ENCODE results near the gene RASSF8.

The RASSF8 gene

DNA sequence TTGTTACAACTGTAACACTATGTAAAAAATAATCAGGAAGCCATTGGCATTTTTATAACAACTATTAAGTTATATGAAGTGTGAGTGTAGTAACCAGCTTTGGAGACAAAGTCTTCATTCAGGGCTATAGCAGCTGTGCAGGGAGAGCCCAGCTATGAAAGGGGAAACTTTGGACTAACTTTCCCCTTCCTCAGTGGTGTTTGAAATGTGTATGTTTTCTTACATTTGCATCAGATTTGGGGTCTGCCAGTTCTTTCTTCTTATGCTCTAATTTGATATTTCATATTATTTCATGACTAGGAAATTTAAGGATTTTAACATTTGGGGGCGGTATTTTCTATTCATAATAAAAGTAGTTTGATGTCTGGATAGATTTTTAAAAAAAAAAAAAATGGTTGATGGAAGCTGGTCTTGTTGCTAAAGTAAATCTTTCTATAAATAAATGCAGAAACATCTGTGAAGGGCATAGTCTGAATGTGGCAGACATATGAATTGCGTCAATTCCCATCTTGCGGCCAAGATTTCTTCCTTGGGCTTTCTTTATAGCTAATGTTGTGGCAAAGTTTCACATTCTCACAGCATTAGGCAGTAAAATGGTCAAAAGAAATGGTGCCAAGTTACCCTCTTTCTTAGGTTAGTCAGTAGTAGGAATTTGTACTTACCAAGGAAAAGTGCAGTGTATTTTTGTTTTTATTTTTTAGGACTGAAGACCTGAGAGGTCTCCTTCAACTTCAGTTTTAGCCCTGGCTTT, 35.6 kb downstream of the RASSF8 start:
- no peak for DNase-seq (ENCODE audit: low spot score)

DNA sequence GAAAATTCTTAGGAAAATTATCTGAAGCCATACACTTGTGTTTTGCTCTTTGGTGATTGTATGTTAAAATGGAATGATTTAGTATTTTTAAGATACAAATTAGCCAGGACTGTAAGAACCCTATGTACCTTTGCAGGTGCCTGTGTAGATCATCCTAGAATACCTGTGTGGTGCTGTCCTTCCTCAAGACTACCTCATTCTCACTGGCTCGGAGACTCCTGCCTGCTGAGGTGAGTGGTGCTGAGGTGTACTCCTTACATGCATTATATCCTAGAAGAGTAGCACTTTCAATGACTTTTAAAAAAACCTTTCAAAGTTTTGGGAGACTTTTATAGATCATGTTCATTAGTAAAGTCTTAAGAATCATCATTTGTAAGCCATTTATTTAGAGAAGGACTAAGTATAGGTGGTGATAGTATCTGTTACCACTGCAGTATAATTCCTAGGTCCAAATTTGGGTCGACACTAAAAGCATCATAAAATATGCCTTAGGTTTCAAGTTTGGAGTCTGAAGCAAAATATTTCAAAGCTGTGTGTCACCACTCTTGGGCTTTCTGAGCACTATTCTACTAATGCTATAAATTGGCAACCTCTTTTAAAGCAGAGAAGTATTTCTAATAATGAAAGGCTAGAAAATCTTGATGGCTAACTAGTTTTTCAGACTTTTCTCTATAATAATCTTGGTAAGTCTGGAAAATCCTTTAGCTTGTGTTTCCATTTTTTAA, 36.6 kb downstream of the RASSF8 start:
- no peak for DNase-seq (ENCODE audit: low spot score)

DNA sequence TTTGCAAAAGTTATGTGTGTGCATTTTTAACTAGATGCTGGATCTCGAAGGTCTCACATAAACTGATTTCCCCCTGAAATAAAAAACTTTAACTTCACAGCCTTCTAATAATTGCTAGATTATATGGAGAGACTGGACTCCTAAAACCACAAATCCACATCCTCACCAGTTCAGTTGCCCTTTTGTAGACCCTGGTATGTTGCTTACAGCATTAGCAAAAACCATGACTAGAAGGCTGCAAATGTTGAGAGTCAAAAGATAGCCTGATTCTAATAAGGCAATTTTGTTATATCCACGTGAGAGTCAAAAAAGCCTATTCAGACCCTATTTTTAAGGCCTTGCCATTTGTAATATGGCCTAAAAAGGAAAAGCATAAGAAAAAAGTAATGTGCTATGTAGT, 37.4 kb downstream of the RASSF8 start:
- DNase-seq (ENCODE audit: low spot score) = no peak

DNA sequence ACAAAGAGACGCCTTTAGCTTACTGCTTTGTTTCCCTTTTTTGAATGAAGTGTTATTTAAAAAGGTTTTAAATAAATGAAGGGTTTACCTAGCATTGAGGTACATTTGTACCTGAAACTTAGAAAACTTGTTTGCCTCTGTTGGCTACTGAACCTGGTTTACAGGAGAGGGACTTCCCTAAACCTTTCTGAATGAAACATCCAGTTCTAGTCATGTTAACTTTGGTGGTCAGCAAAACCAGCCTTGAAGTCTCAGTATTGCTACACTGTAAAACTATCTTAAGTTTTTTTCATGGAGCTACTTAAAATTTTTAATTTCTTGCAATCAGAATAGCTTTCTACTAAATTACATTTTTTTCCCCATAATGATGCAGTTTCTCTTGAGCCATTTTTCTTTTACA, 38.2 kb downstream of the RASSF8 start:
- DNase-seq (ENCODE audit: low spot score) = no peak

DNA sequence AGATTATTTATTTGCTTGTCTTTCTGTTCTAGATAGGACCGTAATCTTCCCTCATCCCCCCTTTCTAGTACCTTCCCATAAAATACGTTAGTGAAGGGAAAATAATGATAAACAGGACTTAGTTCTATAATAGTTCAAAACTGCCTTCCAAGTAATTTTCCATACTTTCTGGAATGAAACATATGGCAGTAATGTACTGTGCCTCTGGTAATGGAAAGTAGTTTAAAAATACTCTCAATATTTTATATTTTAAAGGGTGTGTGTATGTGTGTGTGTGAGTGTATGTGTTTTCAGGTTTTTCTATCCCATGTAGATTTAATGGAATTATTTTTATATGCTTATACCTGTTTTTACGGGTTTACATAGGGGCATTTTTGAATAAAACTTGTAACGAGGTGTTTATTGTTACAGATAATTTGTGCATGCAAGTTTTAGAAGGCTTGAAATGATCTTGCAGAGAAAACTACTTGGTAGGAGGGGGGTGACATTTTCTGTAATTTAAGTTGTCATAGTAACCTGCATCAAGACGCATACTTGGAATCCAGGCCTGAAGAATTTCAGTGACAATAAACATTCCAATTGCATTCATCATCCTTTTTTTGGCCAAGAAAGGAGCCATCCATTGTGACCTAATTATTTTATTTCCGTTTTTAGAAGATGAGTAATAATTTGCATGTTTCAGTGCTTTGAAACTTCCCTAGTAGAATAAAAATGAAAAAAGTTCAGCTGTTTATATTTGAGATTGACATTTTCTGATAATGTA, 38.9 kb downstream of the RASSF8 start:
- DNase-seq (ENCODE audit: low spot score) = peak; percentile 32

DNA sequence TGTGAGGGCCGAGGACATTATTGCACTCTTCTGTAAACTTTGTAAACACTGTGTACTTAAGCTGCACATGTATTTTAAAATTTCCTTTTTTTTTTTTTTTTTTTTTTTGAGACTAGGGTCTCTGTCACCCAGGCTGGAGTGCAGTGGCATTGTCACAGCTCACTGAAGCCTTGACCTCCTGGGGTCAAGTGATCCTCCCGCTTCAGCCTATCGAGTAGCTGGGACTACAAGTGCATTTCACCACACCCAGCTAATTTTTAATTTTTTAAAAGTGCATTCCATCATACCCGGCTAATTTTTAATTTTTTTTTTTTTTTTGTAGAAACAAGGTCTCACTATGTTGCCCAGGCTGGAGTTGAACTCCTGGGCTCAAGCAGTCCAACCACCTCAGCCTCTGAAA, 42.4 kb downstream of the RASSF8 start:
- DNase-seq (ENCODE audit: low spot score) = no peak

DNA sequence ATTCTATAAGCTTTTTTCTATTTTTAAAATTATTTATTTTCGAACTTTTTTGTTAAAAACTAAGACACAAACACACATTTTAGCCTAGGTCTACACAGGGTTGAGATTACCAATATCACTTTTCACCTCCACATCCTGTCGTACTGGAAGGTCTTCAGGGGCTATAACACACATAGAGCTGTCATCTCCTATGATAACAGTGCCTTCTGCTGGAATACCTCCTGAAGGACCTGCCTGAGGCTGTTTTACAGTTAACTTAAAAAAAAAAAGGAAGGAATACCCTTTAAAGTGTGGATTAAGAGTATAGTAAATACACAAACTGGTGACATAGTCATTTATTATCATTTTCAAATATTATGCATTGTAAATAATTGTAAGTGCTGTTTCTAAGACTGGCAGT, 43.0 kb downstream of the RASSF8 start:
- DNase-seq (ENCODE audit: low spot score) = no peak

DNA sequence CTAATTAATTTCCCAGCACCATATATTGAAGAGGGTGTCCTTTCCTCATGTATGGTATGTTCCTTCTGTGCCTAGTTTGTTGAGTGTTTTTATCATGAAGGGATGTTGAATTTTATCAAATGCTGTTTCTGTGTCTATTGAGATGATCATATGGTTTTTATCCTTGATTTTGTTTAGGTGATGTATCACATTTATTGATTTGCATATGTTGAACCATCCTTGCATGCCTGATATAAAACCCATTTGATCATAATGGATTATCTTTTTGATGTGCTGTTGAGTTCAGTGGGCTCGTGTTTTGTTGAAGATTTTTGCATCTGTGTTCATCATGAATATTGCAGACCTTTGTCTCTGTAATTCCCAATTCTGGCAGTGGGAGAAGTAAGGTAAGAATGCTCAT, 44.6 kb downstream of the RASSF8 start:
- DNase-seq (ENCODE audit: low spot score) = no peak

DNA sequence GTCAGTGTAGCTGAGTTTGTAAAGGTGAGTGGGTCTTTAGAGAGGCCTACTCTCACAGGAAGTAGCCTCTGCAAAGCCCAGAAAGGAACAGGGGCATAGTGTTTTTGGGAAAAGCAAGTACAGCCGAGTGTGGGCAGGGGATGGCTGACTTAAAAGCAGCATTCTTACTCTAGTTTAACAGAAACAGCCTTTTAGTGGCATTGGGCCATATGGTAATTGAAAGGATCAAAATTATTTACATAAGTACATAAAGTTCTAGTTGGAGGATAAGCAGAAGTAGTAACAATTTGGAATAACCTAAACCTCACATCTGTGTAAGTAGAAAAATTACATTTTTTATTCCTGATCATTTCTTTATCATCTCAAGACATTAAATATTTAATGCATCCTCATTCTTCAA, 49.1 kb downstream of the RASSF8 start:
- no peak for DNase-seq (ENCODE audit: low spot score)

DNA sequence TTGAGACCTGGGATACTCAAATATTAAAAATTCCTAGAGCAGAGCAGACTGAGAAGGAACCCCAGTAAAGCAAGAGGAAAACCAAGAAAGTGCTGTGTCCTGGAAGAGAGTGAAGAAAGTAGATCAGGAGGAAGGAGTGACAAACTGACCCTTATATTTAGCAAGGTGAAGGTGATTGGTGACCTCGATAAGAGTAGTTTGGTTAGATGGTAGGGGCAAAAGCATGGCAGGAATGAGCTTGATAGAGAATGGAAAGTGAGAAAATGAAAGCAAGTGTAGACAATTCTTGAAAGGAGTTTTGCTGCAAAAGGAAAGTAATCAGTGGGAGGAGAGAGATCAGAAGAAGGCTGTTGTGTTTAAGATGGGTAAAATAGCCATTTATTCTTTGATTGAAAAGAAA, 51.1 kb downstream of the RASSF8 start:
- no peak for DNase-seq (ENCODE audit: low spot score)

DNA sequence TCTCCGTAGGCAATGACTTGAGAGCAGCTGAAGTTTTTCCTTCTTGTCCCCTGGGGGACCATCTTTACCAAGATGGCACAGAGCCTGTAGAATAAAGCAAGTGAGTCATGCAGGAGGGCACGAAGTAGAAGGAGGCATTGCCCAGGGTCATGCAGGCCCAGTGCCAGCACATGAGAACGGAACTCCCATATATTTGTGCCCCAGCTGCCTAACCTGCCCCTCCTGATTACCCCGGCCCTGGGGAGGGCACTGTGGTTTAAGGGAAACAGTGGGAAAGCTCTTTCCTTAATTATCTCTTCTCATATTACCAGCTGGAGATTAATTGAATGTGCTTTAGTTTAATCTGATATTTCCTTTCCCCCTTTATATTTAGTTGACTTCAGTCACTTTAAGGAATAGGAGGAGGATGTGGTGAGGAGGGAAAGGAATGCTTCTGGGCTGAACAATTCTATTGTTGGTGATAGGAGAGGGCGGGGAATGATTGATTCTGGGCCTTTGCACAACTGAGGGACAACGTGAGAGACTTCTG, 51.9 kb downstream of the RASSF8 start:
- DNase-seq (ENCODE audit: low spot score) = no peak

DNA sequence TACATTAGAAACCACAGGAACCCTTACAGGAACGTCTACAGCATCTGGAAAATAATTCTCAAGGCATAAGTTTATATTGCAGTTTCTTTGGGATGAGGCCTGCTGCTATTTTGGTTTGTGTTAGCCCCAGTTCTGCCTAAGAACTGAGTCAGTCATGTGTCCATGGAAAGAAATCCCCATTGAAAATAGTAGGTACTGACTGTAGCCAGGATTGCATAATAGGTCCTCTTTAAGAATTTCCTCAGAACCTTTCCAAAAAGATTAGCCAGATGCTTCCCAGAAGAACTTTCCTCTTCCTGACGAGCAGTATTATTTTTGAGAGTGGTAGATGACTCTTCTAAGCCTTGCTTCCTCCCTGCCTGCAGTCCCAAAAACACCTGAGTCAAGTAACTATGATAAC, 52.6 kb downstream of the RASSF8 start:
- no peak for DNase-seq (ENCODE audit: low spot score)

DNA sequence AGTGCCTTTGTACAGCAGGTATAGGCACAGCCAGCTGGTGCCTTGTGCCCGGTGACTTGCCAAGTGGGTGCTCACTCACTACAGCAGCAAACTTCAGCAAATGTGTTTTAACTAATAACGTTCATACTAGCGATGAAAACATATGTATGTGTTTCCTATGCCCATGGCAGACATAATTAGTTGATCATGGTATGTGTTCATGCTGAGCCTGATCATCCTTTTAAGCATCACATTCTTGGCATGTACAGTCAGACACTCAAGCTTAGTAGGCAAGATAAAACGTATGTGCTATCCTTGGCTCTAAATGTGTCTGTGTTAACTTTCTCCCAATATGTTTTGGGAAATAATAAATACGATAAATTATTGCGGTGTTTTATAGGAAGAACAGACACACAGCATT, 55.6 kb downstream of the RASSF8 start:
- DNase-seq (ENCODE audit: low spot score) = no peak

DNA sequence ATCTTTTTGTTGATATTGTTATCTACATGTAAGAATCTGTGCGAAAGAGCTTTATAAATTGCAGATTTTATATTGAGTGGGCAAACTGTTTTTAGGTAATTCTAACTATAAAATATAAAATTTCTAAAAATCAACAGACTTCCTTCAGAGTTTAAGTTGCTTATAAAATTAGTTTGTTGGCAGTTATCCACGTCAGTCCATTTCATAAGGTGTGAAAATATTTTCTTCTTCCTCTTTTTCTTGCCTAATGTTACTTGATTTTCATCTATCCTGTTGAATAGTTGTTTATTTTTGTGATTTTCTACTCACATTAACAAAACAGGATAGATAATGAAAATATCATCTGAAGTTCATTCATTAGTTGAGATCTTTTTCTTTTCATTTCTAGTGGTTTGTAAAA, 58.0 kb downstream of the RASSF8 start:
- DNase-seq (ENCODE audit: low spot score) = no peak

DNA sequence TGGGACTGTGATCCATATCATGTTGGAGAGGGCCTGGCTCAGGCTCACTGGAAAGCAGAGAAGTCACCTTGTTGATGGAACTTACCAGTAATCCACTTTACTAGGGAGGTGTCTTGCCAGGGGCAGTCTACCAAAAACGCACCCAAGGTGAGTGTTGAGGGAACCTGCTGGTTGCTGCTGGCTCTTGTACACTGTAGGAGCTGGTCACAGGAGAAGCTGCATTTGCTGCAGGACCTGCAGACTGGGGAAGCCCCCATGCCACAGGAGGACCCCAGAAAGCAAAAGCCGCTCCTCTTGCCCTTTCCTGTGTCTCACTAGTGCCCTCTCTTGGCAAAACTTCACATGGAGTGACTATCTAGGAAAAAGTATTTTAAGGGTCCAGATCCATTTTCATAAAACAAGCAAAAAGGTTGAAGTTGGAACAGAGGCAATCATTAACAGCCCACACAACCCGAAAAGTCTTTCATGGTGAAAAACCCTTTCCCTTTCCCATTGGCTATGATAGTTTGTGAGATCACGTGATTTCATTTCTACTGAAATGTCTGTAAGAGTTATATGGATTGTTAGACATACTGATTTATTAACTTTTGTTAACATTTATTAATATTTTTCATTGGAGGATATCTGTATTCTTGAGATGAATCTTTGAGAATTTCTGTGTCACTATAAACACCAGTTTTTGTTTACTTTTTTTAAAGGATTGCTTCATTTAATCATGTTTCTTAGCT, 59.2 kb downstream of the RASSF8 start:
- peak; percentile 63 for DNase-seq (ENCODE audit: low spot score)

DNA sequence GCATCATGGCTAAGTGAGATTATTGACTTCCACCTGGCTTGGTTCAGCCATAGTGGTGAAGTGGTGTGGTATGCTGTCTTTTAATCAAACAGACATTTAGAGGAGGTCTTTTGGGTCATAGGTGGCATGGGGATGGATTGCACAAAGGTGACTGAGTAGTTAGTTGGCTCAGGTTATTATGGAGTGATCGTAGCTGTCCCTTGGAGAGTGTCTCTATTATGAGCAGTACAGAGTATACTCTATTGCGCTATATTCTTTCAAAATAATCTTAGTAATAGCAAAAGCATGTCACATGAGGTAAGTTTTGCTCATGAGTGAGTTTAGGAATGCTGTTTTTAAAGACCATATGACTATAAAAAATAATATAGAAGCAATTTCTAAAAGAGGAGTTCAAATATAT, 60.4 kb downstream of the RASSF8 start:
- DNase-seq (ENCODE audit: low spot score) = no peak

DNA sequence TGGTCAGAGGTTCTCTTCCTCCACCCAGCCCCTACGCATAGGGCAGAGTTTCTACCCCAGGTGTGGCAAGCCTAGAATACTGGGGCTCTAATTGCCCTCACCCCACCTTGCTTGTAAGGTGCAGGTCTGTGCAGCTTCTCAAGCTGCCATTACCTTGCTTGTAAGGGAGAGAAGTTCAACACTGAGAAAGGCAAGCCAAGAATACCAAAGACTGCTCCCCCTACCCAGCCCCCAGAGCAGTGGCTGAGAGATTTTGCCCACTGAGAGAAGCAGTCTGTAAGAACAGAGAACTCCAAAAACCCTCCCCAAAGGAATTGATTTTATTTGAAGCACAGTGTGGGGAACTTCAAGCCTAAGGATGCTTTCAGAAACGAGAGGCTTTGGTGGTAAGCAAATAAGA, 63.1 kb downstream of the RASSF8 start:
- no peak for DNase-seq (ENCODE audit: low spot score)

DNA sequence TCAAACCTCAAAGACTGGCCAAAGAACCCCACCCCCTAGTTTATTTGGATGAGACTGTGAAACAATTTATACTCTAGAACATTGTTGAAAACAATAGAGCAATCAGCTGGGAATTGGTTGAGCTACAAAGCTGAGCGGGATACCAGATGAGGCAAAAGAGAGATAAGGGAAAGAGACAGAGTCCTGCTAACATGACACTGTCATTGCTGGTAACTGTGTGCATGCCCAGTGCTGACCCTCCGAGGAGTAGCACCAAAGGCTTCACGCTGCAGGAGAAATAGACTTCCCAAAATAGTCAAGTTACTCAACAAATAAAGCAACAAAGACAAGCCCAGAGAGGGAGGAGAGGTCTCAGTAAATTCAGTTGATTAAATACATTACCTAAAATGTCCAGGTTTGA, 63.6 kb downstream of the RASSF8 start:
- DNase-seq (ENCODE audit: low spot score) = no peak

DNA sequence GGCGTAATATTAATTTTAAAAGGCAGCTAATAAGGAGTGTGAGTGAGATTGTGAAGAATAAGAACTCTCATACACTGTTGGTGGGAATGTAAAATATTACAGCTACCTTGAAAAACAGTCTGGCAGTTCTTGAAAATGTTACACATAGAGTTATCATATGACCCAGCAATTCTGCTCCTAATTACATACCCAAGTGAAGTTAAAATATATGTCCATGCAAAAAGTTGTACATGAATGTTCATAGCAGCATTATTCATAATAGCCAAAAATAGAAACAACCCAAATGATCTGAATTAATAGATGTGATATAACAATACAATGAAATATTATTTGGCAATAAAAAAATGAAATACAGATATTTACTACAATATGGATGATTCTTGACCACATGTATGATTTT, 68.2 kb downstream of the RASSF8 start:
- DNase-seq (ENCODE audit: low spot score) = no peak

DNA sequence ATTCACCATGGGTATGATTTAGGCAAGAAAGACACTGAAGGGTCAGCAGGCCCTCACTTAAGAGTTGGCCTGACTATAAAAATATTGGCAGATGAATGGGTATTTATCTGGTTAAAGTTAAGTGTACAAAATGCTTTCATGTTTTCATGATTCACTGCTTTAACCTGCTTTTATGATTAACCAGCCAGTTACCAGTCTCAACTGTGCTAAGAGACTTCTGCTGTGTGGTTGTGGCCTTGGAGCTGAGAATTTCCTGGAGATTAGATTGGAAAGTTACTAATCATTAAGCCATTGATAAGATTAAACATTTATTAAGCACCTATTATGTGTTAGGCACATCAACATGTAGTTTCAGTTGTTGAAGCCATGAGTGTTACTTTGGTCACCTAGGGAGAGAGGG, 68.9 kb downstream of the RASSF8 start:
- DNase-seq (ENCODE audit: low spot score) = no peak

DNA sequence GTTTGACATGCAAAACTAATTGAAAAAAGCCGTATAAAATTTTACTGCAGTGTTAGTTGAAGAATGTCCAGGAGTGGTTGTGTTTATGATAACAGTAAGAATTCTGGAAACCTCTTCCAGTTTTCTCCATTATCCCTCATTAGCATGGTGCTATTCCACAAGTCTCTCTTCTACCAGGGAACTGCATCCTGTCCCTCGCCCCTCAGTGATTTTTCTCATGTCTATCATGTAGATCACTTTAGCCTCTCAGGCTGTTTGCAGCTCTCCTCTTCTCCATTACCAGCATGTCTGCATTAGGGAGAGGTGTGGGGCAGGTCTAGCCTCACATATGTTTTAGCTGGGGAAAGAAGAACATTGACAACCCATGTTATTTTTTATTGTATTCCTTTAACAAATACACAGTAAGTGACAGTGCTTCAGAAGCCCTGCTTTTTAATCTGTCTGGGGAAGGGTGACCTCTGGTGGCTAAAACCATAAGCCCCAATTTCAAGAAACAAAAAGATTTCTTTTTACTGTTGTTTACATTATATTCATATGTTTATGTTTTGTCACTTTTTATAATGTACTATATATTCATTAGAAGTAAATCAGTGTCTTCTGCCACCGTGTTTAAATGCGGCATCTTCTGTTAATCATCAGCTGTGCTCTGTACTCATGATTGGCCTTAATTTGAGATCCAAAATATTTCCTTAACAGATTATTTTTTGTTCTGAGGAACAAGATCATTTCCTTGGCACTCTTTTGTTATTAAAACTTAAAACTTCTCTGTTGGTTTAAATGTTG, 70.7 kb downstream of the RASSF8 start:
- peak; percentile 37 for DNase-seq (ENCODE audit: low spot score)

DNA sequence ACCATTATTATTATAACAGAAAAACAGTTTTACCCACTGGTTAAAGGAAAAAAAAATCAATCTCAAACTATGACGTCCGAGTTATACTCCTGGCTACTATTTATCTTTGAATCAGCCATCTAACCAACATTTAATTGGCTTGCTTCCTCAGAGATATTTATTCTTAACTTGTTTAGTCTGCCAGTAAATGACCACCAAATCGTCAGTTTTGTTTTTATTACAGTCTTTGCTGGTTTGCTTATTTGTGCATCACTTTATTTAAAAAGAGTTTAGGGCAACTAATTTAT, 71.2 kb downstream of the RASSF8 start:
- no peak for DNase-seq (ENCODE audit: low spot score)

Data from iPS-NIHi11 (cell line).